Psoas muscle (tissue), 8 donors: Measurements from ENCODE around the gene MOCS3. TPM values are rescaled to one million over a fixed set of nuclear protein-coding genes. Genes with fewer than 3 reads are reported as not detected.

Experiments
- ATAC-seq, 4 donors: fragments of 200-7000 bp; cut with Tn5 transposase; one replicate each; pipeline ENCODE4 v1.9.1; 2020; ENCODE audit warnings: moderate library complexity in 3 of 4, mild to moderate bottlenecking in 2 of 4
- DNase-seq, 2 donors: peaks; one replicate each; pipeline ENCODE4 v3.0.0-alpha.2; 2020
- H3K27ac ChIP-seq: fragments of 200-600 bp; one replicate; pipeline ENCODE4 v1.8.0; 2022
- H3K27me3 ChIP-seq, 3 donors: fragments of 200-600 bp in 1 of 3; one replicate each; pipeline versions ENCODE4 v1.6.1 to v1.8.0; 2013 to 2022; ENCODE audit warnings: low read length in 2 of 3, mild to moderate bottlenecking in 2 of 3, moderate library complexity in 1 of 3; ENCODE audit not compliant: insufficient read depth in 3 of 3
- H3K36me3 ChIP-seq, 2 donors: fragments of 200-600 bp in 1 of 2; one replicate each; pipeline versions ENCODE4 v1.6.1 to v1.8.0; 2013 to 2022; ENCODE audit warnings: low read depth in 1 of 2, mild to moderate bottlenecking in 1 of 2, moderate library complexity in 1 of 2; ENCODE audit not compliant: insufficient read depth in 1 of 2
- H3K4me1 ChIP-seq: fragments of 200-600 bp; one replicate; pipeline ENCODE4 v1.8.0; 2022
- H3K4me3 ChIP-seq: fragments of 200-600 bp; one replicate; pipeline ENCODE4 v1.8.0; 2022; ENCODE audit warnings: mild to moderate bottlenecking
- H3K9me3 ChIP-seq: fragments of 200-600 bp; one replicate; pipeline ENCODE4 v1.8.0; 2022
- WGBS, 3 donors: extraction: QIAGEN DNeasy Blood & Tissue Kit; methylation state at CpG; one replicate each; pipeline versions ENCODE4 v1.1.6 to v1.1.7; 2013; 5-methylcytosine and 5-hydroxymethylcytosine counted together
- intact Hi-C, 2 donors: fragments of 100-400 bp; cut with DNase I; formaldehyde crosslinking; loops; one replicate each; pipeline versions ENCODE4 v1.11.0 to v1.14.2; 2022
- polyA plus RNA-seq, 3 donors: library from polyadenylated mRNA; stranded (reverse); fragments of 200-250 nt; gene quantifications; one replicate each; pipeline ENCODE4 v1.2.3, GENCODE V29; 2013
- total RNA-seq, 4 donors: library from RNA; stranded (reverse); fragmentation: NEBNext Ultra II Directional in 2 of 4; extraction: Animal tissue kit (Norgen Biotek cat#: 25700) in 2 of 4; gene quantifications; one replicate each; pipeline versions ENCODE4 v1.2.1 to v1.2.4, GENCODE V29; 2021 to 2023
- TF ChIP-seq, protein P1 (sequence below): fragments of 200-600 bp; IDR thresholded peaks from one replicate; pipeline ENCODE4 v1.8.0; 2022; ENCODE audit warnings: antibody characterized with exemption
- donor health status: healthy with polysubstance abuse.
- donor health status: DM: no; HTN: no; CAD: no; lungs with moderate emphysema.
- donor health status: Bipolar disorder and iron deficiency.
- donor health status: healthy.
- donor health status: DM: yes; HTN: yes; CAD: no.
- donor health status: DM: no; HTN: no; CAD: no.
- donor health status: DM: no; HTN: no; CAD: no.
- donor health status: DM: yes; HTN: yes; CAD: no.

Gene MOCS3
- total and polyA plus RNA-seq, 7 donors: 2.1 to 5.9 (median 3.5) TPM

DNA sequence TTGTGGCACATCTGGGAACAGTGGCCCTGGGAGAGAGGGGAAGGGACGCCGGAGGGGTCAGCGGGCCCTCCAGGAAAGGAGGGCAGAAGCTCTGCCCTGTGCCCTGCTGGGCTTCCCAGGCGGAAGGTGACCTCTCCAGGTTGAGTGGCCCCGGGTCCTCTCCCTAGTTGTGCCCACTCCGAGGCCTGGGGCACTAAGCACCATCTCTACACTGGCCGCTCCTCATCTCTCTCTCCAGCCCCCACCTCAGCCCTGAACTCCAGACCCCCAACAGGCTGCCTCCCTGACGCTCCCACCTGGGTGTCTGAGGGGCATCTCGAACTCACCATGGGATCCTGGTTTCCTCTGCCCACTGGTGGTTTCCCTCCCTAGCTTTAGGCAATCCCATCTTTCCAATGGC, 46.2 kb downstream of the MOCS3 start:
- DNase-seq (no peak), ATAC-seq (no peak)
- intact Hi-C loops: no loop called here
- Histone ChIP-seq H3K4me1 (no peaks in the 10 kb centered on the region), H3K27ac (no peak overlapping the region), H3K36me3 (no peaks in the 10 kb centered on the region), H3K4me3 (no peak overlapping the region), H3K27me3 (peaks cover 0 to 26% (median 10%) of the 10 kb centered on the region in 3 donors), H3K9me3 (no peaks in the 10 kb centered on the region)
- TF ChIP-seq, protein P1, sequence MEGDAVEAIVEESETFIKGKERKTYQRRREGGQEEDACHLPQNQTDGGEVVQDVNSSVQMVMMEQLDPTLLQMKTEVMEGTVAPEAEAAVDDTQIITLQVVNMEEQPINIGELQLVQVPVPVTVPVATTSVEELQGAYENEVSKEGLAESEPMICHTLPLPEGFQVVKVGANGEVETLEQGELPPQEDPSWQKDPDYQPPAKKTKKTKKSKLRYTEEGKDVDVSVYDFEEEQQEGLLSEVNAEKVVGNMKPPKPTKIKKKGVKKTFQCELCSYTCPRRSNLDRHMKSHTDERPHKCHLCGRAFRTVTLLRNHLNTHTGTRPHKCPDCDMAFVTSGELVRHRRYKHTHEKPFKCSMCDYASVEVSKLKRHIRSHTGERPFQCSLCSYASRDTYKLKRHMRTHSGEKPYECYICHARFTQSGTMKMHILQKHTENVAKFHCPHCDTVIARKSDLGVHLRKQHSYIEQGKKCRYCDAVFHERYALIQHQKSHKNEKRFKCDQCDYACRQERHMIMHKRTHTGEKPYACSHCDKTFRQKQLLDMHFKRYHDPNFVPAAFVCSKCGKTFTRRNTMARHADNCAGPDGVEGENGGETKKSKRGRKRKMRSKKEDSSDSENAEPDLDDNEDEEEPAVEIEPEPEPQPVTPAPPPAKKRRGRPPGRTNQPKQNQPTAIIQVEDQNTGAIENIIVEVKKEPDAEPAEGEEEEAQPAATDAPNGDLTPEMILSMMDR: no peak
- 87 to 91% (median 91%) methylated on average over 6 to 9 of the region's 9 CpGs for WGBS, 3 donors

DNA sequence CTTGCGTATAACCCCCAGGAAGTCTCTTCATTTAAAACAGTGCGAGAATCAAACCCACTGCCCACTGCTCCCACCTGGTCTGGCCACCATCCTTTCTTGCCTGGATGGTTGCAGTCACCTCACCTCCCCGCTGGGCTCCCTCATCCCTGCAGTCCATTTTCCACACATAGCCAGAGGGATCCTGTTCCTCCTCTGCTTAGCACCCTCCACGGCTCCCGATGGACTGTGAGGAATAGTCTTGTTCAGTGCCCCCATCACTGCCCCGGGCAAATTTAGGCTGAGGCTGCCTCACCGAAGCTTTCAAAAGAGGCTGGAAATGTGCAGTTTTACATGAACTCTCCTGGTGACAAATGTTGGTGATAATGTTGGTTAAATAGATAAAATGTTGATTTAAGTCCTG, 46.6 kb downstream of the MOCS3 start:
- intact Hi-C loops: no loop called here
- ATAC-seq: no peak
- Histone ChIP-seq H3K27me3 (peaks cover 0 to 23% (median 12%) of the 10 kb centered on the region in 3 donors), H3K4me3 (no peak overlapping the region), H3K27ac (no peak overlapping the region), H3K36me3 (no peaks in the 10 kb centered on the region), H3K4me1 (no peaks in the 10 kb centered on the region), H3K9me3 (no peaks in the 10 kb centered on the region)
- no peak for DNase-seq
- WGBS, 3 donors: 89 to 95% (median 89%) methylated on average over 7 of the region's 7 CpGs
- TF ChIP-seq, protein P1: no peak

DNA sequence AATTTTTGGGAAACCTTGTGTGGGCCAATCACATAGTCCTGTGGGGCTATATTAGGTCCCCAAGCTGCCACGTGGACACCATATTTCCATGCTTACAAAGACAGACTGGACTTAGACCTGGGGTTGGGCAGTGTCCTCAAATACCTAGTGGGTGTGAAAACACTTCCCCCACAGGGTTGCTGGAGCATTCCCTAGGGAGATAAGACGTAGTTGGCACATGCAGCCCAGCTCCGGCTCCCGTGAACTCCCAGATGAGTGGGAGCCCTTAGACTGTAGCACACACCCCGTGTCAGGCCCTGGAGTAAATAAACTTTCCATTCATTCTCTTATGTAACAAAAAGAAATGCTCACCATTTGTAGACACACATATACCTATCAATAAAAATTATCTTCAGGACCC, 50.1 kb downstream of the MOCS3 start:
- Histone ChIP-seq H3K9me3 (no peaks in the 10 kb centered on the region), H3K27ac (no peak overlapping the region), H3K27me3 (peaks cover 0 to 13% (median 10%) of the 10 kb centered on the region in 3 donors), H3K4me3 (no peak overlapping the region), H3K4me1 (no peaks in the 10 kb centered on the region), H3K36me3 (no peaks in the 10 kb centered on the region)
- intact Hi-C loops: no loop called here
- WGBS, 3 donors: 48 to 69% (median 65%) methylated on average over 5 of the region's 5 CpGs
- TF ChIP-seq, protein P1: no peak
- DNase-seq (no peak), ATAC-seq (no peak)

DNA sequence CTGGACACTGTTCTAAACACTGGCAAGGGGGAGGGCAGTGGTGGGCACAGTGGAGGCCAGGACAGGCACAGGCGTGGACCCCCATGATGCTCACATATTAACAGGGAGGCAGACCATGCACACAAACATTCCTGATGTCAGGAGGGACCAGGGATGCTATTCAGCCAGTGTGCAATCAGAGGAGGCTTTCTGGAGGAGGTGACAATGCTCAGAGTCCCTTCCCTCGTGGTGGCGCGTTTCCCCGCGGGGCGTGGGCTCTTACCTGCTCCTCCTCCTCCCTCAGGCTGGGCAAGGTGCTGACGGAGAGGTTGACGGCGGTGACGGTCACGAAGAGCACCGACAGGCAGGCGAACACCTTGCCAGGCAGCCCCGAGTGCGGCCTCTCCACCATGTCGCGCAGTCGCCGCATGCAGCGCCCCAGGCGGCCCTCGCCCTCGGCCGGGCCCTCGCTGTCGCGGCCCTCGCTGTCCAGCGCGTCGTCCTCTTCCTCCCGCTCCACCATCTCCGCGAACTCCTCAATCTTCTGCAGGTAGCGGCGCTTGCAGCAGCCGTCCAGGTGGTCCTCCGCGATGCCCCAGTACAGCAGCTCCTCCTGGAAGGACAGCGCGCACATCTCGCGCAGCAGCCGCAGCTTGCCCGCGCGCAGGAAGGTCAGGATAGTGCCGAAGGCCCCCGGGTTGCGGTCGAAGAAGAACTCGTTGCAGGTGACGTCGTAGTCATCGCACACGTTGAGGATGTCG, 50.9 kb downstream of the MOCS3 start:
- intact Hi-C loops: no loop called here
- H3K4me3 ChIP-seq: no peak overlapping the region
- peaks cover 0 to 20% (median 10%) of the 10 kb centered on the region in 3 donors for H3K27me3 ChIP-seq
- ATAC-seq (no peak), DNase-seq (no peak)
- no peaks in the 10 kb centered on the region for H3K9me3 ChIP-seq
- TF ChIP-seq, protein P1: no peak
- H3K36me3 ChIP-seq: no peaks in the 10 kb centered on the region
- WGBS, 3 donors: 82 to 87% (median 87%) methylated on average over 56 to 58 of the region's 58 CpGs
- H3K4me1 ChIP-seq: no peaks in the 10 kb centered on the region
- no peak overlapping the region for H3K27ac ChIP-seq

DNA sequence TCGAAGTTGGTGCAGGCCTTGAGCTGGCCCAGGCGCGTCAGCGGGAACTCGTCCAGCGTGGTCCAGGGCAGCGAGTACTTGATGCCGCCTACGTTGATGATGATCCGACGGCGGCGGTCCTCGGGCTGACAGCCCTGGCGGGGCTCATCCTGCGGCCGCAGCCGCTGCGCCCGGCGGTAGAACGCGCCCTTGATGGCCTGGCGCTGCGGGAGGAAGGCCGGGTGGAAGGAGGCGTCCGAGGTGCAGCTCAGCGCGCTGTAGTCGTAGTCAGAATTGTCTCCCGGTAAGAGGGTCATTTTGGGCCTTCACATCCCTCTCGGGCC, 51.4 kb downstream of the MOCS3 start:
- intact Hi-C loops: no loop called here
- DNase-seq (no peak), ATAC-seq (no peak)
- H3K4me1 ChIP-seq: no peaks in the 10 kb centered on the region
- H3K27ac ChIP-seq: no peak overlapping the region
- H3K9me3 ChIP-seq: no peaks in the 10 kb centered on the region
- no peak overlapping the region for H3K4me3 ChIP-seq
- TF ChIP-seq, protein P1: no peak
- WGBS, 3 donors: 84 to 93% (median 88%) methylated on average over 33 of the region's 33 CpGs
- peaks cover 0 to 24% (median 8%) of the 10 kb centered on the region in 3 donors for H3K27me3 ChIP-seq
- H3K36me3 ChIP-seq: no peaks in the 10 kb centered on the region
